Left colon (tissue), 2 donors: Measurements from ENCODE around the gene TRERF1. TPM values are rescaled to one million over a fixed set of nuclear protein-coding genes. Genes with fewer than 3 reads are reported as not detected.
A peak's percentile ranks its signal among the peaks of the same experiment; 100 is the strongest.
"Not testable (repeated sequence)": the region's sequence is repeated elsewhere in the genome, so short reads cannot be mapped to it uniquely, and the experiment has no call there.

ENCODE experiments used
- ATAC-seq: fragments of 200-7000 bp; cut with Tn5 transposase; one replicate; pipeline ENCODE4 v1.9.1; 2020; ENCODE audit warnings: mild to moderate bottlenecking, moderate library complexity
- DNase-seq, 2 donors: peaks; one replicate each; pipeline ENCODE4 v3.0.0-alpha.2; 2020
- intact Hi-C, 2 donors: fragments of 100-400 bp; cut with DNase I in 1 of 2; cut with micrococcal nuclease in 1 of 2; formaldehyde crosslinking; loops; one replicate each; pipeline versions ENCODE4 v1.11.2 to v1.14.0; 2022; cut with DNase I, micrococcal nuclease
- total RNA-seq, 2 donors: library from RNA; stranded (reverse); fragmentation: NEBNext Ultra II Directional; extraction: Animal tissue kit (Norgen Biotek cat#: 25700); gene quantifications; one replicate each; pipeline ENCODE4 v1.2.1, GENCODE V29; 2021
- donor health status: DM: no; HTN: no; CAD: no.
- donor health status: DM: yes; HTN: yes; CAD: no.

TRERF1 gene
- total RNA-seq, 2 donors from 2014 or later, result 2.3 to 4.0 TPM

DNA sequence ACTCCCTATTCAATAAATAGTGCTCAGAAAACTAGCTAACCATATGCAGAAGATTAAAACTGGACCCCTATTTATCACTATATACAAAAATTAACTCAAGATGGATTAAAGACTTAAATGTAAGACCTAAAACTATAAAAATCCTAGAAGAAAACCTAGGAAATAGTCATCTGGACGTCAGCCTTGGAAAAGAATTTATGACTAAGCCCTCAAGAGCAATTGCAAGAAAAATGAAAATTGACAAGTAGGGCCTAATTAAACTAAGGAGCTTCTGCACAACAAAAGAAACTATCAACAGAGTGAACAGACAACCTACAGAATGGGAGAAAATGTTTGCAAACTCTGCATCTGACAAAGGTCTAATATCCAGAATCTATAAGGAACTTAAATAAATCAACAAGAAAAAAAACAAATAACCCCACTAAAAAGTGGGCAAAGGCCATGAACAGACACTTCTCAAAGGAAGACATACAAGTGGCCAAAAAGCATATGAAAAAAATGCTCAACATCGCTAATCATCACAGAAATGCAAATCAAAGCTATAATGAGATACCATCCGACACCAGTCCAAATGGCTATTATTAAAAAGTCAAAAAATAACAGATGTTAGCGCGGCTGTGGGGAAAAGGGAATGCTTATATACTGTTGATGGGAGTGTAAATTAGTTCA, 126.9 kb downstream of the TRERF1 start:
- intact Hi-C loops, DNase-seq, ATAC-seq: not testable (repeated sequence)

DNA sequence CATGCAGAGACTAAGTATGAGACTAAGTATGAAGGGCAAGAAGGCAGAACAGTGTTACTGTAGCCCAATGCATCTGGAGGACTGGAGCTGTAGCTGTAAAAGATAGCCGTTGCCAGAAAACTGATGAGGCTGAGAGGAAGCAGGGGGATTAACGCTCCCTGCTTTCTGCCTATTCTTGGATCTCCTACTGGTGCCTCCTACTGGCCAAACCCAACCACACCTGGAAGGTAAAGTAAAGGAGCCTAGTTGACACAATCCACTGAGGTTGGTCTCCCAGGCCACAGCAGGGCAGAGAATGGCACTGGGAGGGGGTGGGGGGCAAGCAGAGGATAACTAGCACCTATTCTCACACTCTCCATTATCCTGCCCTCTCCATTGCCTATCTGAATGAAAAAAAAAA, 129.1 kb downstream of the TRERF1 start:
- ATAC-seq (no peak), DNase-seq (no peak)
- intact Hi-C loops, result no loop called here

DNA sequence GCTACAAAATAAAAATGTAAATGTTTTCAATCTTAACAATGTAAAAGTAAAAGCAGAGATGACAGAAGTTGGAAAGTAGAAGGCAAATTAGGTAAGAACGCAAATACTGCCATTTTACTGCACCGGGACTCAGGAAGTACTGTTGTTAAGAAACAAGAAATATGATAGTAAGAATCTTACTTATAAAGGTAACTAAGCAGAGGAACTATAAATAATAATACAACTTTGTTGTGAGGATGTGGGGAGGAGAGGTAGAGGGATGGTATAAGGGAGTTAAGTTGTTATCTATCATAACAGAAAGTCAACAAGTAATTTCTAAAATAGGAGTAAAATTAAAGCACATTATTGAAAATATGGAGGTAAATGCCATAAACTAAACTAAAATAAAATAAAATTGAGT, 129.8 kb downstream of the TRERF1 start:
- DNase-seq (no peak), ATAC-seq (no peak)
- intact Hi-C loops, result no loop called here

DNA sequence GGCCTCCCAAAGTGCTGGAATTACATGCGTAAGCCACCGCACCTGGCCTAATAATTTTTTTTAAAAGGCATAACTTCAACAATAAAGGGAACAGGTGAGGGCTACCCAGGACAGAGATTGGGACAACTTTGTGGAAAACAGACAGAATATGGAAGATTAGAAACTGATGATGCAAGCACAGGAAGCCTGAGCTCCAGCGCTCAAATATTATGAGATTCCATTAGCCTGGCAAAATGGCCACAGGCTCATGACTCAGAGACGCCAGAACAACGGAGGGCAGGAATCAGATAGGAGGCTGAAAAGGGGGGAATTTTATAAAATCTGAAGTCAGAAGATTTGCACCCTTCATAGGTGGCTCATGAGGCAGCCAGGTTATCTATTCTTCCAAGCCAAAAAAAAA, 131.0 kb downstream of the TRERF1 start:
- DNase-seq (no peak), ATAC-seq (no peak)
- intact Hi-C loops, result no loop called here

DNA sequence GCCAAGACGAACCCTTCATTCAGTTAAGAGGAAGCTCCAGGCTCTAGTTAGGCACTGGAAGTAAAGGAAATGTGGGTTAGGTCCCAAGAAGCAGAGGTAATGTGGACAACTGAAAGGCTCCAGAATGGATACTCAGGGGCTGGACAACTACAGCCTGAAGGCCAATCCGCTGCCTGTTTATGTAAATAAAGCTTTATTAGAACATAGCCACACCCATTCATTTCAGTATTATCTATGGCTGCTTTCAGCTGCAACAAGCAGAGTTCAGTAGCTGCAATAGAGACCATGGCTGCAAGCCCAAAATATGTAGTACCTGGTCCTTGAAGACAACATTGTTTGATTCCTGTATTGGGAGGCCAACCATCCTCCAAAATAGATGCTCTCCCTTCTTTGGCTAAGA, 133.2 kb downstream of the TRERF1 start:
- intact Hi-C loops, result no loop called here
- ATAC-seq, result no peak

DNA sequence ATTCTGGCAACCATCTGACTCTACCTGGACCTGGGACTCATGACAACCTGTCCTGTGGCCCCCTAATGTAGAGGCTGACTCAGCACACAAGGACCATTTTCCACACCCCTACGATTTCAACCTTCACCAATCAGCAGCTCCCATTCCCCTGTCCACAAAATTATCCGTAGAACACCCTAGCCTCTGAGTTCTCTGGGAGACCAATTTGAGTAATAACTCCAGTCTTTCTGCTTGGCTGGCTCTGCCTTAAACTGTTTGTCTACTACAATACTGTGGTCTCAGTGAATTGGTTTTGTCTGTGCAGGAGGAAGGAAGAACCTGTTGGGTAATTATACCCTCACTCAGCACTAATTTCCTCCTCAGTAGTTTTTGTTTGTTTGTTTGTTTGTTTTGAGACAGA, 134.7 kb downstream of the TRERF1 start:
- intact Hi-C loops, result no loop called here
- DNase-seq (no peak), ATAC-seq (peak; percentile 6)

More for the DNA sequence above, 133.2 kb downstream of the TRERF1 start:
- no peak for DNase-seq

DNA sequence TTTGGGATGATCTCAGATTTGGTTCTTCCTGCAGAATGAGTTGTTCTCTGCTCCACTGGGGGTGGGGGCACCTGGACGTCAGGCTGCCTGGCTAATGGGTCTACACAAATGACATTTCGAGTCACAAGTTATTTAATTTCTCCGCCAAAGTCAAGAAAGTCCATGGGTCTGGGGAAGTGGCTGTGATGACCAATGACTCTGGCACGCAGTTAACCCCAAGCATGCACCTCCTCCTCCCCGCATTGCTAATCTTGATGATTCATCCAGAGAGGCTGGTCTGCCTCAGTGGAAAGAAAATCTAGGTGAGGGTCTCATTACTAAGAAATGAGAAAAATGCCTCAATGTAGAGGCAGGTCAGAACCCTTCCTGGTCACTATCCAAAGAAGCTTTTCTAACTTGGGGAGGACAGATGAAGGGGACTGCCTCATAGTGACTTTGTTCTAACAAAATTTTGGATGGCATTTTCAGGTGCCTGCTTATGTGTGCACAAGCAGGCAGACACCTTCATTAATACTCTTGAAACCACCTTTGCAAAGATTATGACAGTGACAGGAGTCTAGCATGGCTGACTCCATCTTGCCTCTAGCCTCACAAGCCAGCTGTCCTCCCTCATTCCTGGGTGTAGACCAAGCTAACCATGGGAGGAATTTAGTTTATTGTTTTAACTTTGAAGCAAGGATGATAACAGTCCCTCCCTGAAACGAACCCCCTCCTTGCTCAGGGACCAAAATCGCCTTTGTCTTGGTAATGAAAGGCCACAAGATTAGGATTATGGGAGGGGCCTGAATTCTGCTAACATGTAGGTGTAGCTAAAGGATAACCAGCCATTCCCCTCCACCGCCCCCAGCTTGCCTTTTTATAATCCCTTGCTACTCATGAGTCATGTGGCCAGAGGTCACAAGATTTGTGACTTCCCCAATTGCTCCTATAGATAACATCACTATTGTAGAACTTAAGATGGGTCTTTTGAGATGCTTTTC, 135.4 kb downstream of the TRERF1 start:
- ATAC-seq (peak; percentile 80), DNase-seq (peak; percentile 38 to 60)
- intact Hi-C loops, result no loop called here

DNA sequence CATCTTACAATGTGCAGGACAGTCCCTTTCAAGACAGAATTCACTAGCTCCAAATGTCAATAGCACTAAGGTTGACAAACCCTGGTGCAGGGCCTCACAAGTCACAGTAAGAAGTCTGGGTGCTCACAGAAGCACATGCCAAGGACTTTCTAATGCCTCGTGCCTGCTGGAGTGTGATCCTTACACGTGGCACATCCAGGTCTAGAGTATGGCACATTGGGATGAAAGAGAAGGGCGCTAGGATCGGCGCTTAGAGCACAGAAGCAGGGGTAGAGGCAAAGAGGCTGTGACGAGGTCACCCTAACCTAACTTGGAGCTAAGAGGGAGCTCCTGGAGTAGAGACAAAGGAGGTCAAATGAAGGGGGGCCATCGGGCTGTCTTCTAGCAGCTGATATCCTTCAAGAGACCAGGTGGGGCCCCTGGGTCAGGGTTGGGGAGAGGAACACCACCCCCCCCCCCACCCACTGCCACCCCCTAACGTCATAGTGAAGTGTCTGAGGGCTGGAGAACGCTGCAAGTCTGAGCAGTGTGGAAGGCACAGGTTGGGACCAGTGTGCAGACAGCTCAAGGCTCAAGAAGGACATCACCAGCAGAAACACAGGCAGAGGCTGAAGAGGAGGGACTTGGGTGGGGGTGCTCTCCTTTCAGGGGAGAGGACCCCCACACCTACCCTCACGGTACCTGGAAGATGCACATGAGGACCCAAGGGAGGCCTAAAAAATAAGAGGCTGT, 136.3 kb downstream of the TRERF1 start:
- ATAC-seq, result no peak
- DNase-seq, result no peak
- intact Hi-C loops, result no loop called here

DNA sequence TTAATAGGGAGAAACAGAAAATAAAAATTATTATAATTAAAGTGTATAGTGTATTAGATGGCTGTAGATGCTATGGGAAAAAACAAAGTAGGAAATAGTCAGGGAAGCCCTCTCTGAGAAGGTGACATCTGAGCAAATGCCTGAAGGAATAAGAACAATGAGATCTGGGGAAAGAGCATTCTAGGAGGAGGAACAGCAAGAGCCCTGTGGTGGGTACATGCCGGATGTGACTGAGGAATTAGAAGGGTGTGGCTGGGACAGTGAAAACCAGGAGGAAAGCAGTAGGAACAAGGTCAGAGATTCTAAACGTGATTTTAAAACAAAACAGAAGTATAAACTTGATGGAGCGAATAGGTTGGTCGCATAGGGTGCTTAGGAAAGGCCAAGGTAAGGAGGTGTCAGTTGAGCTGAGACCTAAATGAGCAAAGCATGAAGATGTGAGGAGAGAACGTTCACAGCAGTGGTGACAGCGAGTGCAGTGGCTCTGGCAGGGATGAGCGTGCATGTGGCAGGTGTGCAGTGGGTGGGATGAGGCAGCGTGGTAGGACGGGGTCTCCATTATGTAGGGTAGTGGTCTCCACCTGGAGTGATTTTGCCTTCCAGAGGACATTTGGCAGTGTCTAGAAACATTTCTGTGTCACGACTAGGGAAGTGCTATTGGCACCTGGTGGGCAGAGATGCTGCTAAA, 137.0 kb downstream of the TRERF1 start:
- intact Hi-C loops, result no loop called here

DNA sequence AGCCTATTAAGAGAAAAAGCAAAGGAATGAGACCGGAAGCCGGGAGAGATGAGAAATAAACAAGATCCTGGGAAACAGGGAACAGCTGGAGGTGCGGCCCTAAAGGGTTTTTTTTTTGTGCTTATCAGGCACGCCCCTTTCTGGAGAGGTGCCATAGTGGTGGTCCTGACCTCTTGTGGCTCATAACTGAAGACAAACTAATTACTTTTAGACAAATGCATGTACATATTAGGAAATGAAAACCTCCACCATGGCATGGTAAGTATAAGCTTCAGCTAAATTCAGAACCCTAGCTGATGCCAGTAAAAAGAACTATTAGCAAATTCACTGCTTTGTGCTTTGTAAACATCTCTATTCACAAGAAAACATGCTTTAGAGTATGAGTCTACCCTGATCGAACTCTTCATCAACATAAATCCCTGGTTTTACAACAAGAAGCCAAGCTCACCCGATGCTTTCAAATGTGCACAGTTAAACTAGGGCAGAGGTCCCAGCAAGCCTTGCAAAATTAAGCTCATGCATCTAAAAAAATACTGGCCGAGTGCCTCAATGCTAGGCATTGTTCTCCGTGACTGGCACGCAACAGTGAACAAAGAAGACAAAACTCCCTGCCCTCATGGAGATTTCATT, 137.7 kb downstream of the TRERF1 start:
- intact Hi-C loops, result no loop called here
- DNase-seq, result peak in 1 of 2 donors; percentile 21
- no peak for ATAC-seq

More for the DNA sequence above, 137.0 kb downstream of the TRERF1 start:
- ATAC-seq (peak; percentile 72), DNase-seq (no peak)

DNA sequence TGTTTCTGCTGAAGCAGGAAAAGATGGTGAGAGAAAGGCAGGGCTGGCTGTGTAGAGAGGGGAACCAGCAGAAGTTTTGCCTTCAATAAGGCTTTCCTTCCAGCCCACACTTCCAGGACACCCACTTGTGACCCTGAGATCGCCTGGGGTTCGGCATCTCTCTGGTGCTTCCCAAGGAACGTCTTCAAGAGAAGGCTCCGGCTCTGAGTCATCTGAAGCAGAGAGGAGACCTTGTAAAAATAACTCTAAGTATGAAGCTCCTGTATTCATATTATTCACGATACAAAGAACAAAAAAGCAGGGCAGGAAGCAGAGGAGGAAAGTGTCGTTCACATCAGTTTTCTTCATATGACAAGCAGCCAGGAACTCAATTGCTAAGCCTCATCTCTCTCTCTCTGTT, 138.7 kb downstream of the TRERF1 start:
- ATAC-seq (no peak), DNase-seq (no peak)
- intact Hi-C loops, result no loop called here

DNA sequence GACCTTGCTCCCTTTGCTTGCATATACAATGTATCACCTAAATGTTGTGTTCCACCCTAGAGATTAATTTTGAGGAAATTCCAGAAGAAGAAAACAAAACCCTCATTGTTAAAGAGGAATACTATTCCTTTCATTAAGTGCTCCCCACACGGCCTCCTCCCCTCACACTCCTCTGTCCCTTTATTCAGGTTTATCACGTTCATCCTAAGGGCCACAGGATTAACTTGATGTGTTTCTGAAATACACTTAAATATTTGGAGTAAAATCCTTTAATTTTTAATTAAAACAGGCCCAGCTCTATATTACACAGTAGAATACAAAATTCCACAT, 144.6 kb downstream of the TRERF1 start:
- DNase-seq (no peak), ATAC-seq (no peak)
- intact Hi-C loops, result no loop called here

DNA sequence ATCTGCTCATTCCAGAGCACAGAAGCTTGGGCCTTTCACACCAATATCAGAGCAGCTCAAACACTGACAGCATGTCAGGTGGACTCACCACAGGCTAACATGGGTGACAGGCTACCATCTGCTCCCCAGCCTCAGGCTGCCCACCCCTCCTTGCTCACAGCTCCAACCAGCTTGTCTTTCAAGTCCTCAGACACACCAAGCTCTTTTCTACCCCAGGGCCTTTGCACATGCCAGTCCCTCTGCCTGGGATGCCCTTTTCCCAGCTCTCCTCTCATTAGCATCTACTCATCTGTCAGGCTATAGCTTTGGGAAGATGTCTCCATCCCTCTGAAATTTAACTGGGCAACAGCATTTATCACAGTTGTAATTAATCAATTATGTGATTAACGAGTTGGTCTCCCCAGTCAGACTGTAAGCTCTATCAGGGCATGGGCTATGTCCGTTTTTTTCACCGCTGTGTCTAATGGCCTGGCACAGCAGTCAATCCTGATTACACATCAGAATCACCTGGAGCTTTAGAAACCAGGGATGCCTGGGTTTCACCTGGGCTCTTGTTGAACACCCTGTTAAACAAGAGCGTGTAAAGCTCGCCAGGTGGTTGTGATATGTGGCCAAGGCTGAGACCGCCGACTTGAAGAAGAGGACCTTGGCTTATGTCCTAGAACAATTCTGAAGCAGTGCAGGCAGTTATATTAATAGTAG, 145.1 kb downstream of the TRERF1 start:
- peak; percentile 43 for ATAC-seq
- intact Hi-C loops, result no loop called here

DNA sequence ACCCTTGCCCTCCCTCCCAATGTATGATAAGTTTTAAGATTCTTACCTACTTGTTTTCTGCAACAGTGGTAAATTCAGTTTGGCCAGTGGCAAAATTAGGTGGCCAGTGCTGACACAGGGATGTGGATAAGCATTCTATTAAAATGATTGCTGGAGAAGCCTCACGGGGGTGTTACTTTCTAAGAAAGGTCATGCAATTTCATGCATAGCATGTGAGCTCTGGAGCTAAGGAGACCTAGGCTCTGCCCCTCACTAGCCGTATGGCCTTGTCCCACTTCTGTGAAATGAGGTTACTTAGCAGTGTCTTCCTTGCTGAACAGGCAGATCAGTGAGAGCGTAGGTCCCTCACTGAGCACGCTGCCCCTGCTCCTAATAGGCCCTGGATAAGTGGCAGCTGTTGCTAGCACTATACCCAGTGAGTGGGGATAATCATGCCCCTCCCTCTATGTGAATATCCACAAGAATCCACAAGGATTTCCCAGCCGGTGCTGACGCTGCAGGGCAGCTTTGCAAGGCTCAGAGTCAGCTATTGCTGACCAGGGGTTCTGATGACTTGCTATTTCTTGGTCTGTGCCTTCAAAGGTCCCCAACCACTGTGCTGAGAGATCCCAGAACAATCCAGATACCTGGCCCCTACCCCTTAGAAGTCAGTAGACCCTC, 147.5 kb downstream of the TRERF1 start:
- intact Hi-C loops, result no loop called here
- no peak for DNase-seq
- no peak for ATAC-seq

More for the DNA sequence above, 145.1 kb downstream of the TRERF1 start:
- DNase-seq, result no peak

DNA sequence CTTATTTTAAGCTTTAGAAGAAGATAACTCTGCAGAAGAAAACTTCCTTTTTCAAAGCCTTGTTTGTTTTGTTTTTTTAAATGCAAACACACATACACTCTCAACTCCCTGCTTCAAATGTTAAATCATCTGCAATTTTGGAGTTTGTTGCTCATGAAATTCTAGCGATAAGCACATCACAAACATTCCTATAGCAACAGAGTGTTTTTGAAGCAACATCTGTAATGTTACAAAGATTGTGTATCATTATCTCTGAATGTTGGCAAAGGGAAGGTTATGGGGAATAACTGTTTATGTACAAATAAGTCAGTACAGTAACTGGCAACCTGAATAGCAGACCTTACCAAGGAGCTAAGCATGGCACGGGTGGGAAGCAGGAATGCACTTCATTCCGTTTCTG, 149.3 kb downstream of the TRERF1 start:
- DNase-seq, result no peak
- intact Hi-C loops, result no loop called here
- no peak for ATAC-seq

DNA sequence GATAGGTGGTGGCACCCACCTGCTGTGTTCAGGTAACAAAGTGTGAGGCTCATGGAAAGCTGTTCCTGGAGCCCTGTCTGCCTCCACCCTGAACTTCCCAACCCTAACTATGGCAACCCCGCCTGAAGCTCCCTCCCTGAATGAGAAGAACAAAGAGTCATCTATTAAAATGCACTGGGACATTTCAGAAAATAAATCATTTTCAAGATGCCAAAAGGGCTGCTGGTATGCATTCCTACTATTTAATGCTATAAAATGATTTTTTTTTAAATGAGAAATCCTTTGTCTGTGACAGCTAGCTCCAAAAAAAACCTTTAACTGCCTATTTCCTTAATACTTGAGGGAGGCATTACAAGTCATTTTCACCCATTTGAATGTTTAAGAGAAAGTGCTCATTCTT, 149.7 kb downstream of the TRERF1 start:
- ATAC-seq, result no peak
- intact Hi-C loops, result no loop called here
- no peak for DNase-seq

DNA sequence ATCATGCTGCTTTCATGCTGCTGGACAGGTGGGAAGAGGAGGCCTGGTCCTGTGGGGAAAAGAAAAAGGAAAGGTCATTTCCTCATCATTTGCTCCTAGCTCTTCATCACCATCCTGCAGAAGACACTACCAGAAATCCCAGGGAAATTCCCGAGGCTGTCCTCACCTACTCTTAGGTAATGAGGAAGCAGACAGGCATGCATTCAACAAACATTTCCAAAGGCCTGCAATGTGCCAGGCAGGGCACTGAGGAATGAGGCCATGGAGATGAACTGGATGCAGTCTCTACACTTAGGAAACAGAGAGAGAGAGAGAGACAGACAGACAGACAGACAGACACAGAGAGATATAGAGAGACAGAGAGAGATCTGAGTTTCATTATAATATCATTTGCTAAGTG, 151.0 kb downstream of the TRERF1 start:
- peak; percentile 59 for ATAC-seq
- no peak for DNase-seq
- intact Hi-C loops, result no loop called here

DNA sequence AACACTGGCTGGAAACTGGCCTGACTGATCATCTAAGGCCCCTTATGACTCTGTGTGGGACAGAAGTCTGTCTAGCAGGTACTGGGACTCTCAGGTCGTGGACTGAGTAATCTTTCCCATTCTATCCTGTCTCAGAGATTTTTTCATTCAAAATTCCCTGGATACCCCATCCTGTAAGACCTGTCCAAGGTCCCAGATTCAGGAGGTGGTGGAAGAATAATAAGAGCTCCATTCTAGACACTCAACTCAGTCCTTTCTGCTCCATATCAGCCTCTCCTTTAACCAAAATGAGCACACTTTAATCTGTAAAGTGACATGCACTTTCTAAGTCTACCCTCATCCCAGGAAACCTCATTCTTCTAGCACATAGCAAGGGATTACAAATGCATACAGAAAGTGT, 151.5 kb downstream of the TRERF1 start:
- no peak for ATAC-seq
- no peak for DNase-seq
- intact Hi-C loops, result no loop called here
